ENCODE data around the gene MAFF. TPM values are rescaled to one million over a fixed set of nuclear protein-coding genes. Genes with fewer than 3 reads are reported as not detected.

The MAFF gene
- total RNA-seq, 1 experiment from 2014 or later, result 3.2 TPM

GRCh38 chr22:38235240-38235850 is 33.6 kb downstream of the MAFF start:
- Histone ChIP-seq H3K9me3 (replicated peaks) (no peaks in the 10 kb centered on the region), H3K36me3 (no peaks in the 10 kb centered on the region; the same call in none of the 2 replicates)

GRCh38 chr22:38236786-38237185 is 35.0 kb downstream of the MAFF start:
- no peaks in the 10 kb centered on the region for H3K9me3 ChIP-seq (replicated peaks)
- no peaks in the 10 kb centered on the region; the same call in none of the 2 replicates for H3K36me3 ChIP-seq

More at GRCh38 chr22:38235240-38235850, 33.6 kb downstream of the MAFF start:
- no peaks in the 10 kb centered on the region for H3K27me3 ChIP-seq
- H3K4me1 ChIP-seq, result peaks cover 5% of the 10 kb centered on the region
- no peak overlapping the region for H3K27ac ChIP-seq
- H3K4me3 ChIP-seq, result no peak overlapping the region
- no peak for DNase-seq

DNA sequence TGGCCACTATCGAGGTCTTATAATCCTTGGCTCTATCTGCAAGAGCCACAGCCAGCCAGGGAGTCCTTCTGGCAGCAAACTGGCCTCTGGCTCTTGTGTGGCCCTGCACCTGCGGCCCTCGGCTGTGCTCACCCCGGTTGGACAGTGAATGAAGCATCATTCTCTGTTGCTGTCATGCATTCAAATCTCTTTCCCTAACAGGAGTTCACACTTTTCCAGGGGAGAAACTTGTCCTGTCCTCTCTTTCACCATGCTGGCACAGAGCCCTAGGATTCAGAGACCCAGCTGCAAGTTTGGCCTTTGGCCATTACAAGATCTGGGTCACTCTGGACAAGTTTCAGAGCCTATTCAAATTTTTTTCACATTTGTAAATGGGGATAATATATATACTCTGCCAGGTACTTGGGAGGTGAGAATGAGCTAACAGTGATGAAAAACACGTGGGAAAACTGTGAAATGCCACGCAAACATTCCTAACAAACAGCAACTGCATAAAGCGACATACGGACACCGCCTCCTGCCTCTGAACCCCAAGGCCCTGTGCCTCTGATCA is 36.8 kb downstream of the MAFF start:
- H3K27ac ChIP-seq, result no peak overlapping the region
- DNase-seq, result no peak
- H3K4me1 ChIP-seq, result peaks cover 22% of the 10 kb centered on the region
- no peaks in the 10 kb centered on the region for H3K27me3 ChIP-seq
- no peaks in the 10 kb centered on the region for H3K9me3 ChIP-seq (replicated peaks)
- H3K36me3 ChIP-seq, result no peaks in the 10 kb centered on the region; the same call in none of the 2 replicates
- no peak overlapping the region for H3K4me3 ChIP-seq

More at GRCh38 chr22:38236786-38237185, 35.0 kb downstream of the MAFF start:
- H3K27ac ChIP-seq, result no peak overlapping the region
- no peak overlapping the region for H3K4me3 ChIP-seq
- no peak for DNase-seq
- H3K27me3 ChIP-seq, result no peaks in the 10 kb centered on the region
- peaks cover 7% of the 10 kb centered on the region for H3K4me1 ChIP-seq

DNA sequence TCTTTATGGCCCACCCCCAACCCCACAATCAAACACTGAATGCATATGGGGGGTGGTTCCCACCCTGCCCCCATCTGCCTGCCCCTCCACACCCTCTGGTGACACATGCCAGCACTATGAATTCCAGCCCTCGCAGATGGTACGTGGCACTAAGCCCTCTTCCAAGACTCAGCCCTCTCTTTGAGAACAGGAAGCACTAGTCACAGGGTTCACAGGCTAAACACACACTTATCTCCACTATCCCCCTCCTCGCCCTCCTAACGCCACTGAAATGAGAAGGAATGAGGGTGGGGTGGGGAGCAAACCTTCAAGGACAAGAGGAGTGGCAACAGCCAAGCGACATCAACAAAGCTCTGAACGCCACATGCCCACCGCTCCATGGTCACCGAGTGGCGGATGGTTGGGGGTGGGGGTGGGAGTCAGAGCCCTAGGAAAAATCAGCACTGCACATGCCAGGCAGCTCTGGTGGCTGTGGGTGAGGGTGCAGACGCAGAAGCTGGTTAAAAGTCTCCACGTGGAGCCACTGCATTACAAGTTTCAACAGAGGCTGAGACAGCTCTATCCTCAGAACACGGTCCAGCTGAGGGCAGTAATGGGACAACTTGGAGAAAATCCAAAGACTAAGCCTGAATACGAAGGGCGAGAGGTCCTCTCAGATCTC is 37.4 kb downstream of the MAFF start:
- Histone ChIP-seq H3K27me3 (no peaks in the 10 kb centered on the region), H3K9me3 (replicated peaks) (no peaks in the 10 kb centered on the region), H3K4me1 (peaks cover 27% of the 10 kb centered on the region), H3K36me3 (no peaks in the 10 kb centered on the region; the same call in none of the 2 replicates), H3K4me3 (no peak overlapping the region), H3K27ac (no peak overlapping the region)
- DNase-seq, result no peak

- peak overlapping the region; percentile 40 for H3K27ac ChIP-seq
- no peaks in the 10 kb centered on the region for H3K27me3 ChIP-seq
- H3K36me3 ChIP-seq, result no peaks in the 10 kb centered on the region; the same call in none of the 2 replicates
- no peaks in the 10 kb centered on the region for H3K9me3 ChIP-seq (replicated peaks)
- DNase-seq, result peak; percentile 87 to 93
- H3K4me3 ChIP-seq, result no peak overlapping the region
- H3K4me1 ChIP-seq, result peaks cover 27% of the 10 kb centered on the region
Observed at GRCh38 chr22:38240734-38241252, 39.0 kb downstream of the MAFF start.

GRCh38 chr22:38243007-38243765 is 41.4 kb downstream of the MAFF start:
- Histone ChIP-seq H3K4me3 (peak overlapping the region; percentile 16; the same call in 1 of the 2 replicates), H3K27ac (peak overlapping the region; percentile 70), H3K9me3 (replicated peaks) (no peaks in the 10 kb centered on the region), H3K27me3 (no peaks in the 10 kb centered on the region), H3K36me3 (no peaks in the 10 kb centered on the region; the same call in 1 of the 2 replicates), H3K4me1 (peaks cover 27% of the 10 kb centered on the region)
- peak; percentile 94 for DNase-seq

DNA sequence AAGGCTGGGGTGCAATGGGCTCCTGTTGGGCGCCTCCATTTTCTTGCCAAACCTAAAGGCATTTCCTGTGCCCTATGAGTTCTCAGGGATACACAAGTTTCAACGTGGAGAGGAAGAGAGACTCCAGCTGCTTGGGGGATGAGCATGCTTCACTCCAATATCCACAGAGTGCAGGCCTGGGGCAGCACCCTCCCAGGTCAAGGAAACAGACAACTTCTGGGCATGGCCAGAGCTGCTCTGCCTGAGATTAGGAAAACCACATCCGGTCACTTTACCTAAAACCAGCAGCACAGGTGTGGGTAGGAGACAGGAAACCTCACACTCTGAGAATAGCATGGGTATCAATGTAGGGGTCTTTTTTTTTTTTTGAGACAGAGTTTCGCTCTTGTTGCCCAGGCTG is 42.3 kb downstream of the MAFF start:
- peak in 1 of 2 experiments; percentile 18 for DNase-seq
- peaks cover 27% of the 10 kb centered on the region for H3K4me1 ChIP-seq
- no peaks in the 10 kb centered on the region for H3K27me3 ChIP-seq
- no peaks in the 10 kb centered on the region for H3K9me3 ChIP-seq (replicated peaks)
- H3K36me3 ChIP-seq, result no peaks in the 10 kb centered on the region; the same call in none of the 2 replicates
- H3K27ac ChIP-seq, result no peak overlapping the region; the same call in 1 of the 2 replicates
- H3K4me3 ChIP-seq, result no peak overlapping the region

DNA sequence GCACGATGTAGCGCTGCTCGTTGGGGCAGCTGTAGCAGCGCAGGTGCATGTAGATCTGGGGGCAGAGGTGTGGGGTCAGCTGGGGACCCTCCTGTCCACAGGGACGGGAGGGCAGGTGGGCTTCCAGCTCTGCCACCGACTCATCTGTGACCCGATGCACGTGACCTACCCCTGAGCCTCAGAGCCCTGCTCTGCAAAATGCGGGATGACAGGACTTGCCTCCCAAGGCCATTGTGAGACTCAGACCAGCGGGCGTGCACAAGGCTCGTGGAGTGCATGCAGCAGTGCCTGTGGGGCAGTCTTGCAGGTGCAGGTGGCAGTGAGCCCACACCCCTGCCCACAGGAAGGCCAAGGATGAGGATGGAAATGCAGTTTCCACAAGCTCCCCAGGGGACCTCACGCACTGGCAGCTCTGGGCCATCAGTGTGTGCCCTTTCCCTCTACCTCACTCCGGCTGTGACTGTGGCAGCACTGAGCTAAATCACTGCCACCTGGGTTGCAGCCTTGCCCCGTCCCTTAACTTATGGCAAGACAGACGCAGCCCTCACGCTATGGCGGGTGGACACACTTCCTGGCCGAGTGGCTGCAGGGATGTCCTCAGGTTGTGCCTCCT is 44.4 kb downstream of the MAFF start:
- H3K27me3 ChIP-seq, result no peaks in the 10 kb centered on the region
- DNase-seq, result no peak
- no peak overlapping the region for H3K27ac ChIP-seq
- H3K4me3 ChIP-seq, result no peak overlapping the region
- no peaks in the 10 kb centered on the region for H3K9me3 ChIP-seq (replicated peaks)
- H3K4me1 ChIP-seq, result peaks cover 20% of the 10 kb centered on the region
- H3K36me3 ChIP-seq, result no peaks in the 10 kb centered on the region; the same call in 1 of the 2 replicates

GRCh38 chr22:38246692-38247091 is 44.9 kb downstream of the MAFF start:
- peaks cover 20% of the 10 kb centered on the region for H3K4me1 ChIP-seq
- no peaks in the 10 kb centered on the region; the same call in 1 of the 2 replicates for H3K36me3 ChIP-seq

DNA sequence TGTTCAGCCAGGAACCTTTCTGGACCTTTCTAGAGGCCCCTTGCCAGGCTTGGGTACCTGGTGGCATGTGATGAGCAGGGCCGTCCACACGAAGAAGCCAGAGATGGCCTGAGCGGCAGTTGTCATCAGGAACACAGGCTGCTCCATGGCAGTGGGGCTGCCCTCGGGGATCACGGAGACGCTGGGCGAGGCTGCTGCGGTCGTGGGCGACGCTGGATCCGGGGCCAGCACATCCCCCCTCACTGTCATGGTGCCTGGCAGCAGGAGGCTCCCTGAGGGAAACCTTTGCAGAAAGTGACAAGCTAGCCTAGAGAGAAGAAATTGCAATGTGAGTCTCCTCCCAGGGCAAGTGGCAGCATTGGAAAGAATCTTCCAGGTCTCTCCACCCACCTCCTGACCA is 45.9 kb downstream of the MAFF start:
- no peaks in the 10 kb centered on the region; the same call in 1 of the 2 replicates for H3K36me3 ChIP-seq
- H3K9me3 ChIP-seq (replicated peaks), result no peaks in the 10 kb centered on the region
- DNase-seq, result no peak
- no peak overlapping the region for H3K4me3 ChIP-seq
- peaks cover 11% of the 10 kb centered on the region for H3K4me1 ChIP-seq
- H3K27ac ChIP-seq, result no peak overlapping the region
- H3K27me3 ChIP-seq, result no peaks in the 10 kb centered on the region

More at GRCh38 chr22:38246692-38247091, 44.9 kb downstream of the MAFF start:
- no peak for DNase-seq
- H3K4me3 ChIP-seq, result no peak overlapping the region
- H3K27me3 ChIP-seq, result no peaks in the 10 kb centered on the region
- H3K27ac ChIP-seq, result no peak overlapping the region
- no peaks in the 10 kb centered on the region for H3K9me3 ChIP-seq (replicated peaks)

DNA sequence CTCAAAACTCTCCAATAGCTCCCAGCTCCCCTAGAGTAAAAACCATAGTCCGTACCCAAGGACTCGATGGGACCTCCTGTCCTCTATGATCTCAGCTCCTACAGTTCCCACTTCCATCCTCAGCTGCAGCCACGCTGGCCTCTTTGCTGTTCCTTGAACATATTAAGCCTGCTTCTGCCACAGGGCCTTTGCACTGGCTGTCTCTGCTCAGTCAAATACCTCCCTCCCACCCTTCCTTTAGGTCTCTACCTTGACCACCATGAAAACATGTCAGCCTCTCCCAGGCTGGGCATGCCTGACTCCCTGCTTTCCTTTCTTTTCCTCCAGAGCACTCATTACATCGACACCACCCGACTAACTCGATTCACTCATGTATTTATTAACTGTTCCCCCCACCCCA is 46.5 kb downstream of the MAFF start:
- Histone ChIP-seq H3K4me1 (peaks cover 8% of the 10 kb centered on the region), H3K27ac (no peak overlapping the region), H3K9me3 (replicated peaks) (no peaks in the 10 kb centered on the region), H3K4me3 (no peak overlapping the region), H3K27me3 (no peaks in the 10 kb centered on the region), H3K36me3 (no peaks in the 10 kb centered on the region; the same call in 1 of the 2 replicates)
- DNase-seq, result no peak

GRCh38 chr22:38249301-38249700 is 47.5 kb downstream of the MAFF start:
- Histone ChIP-seq H3K9me3 (replicated peaks) (no peaks in the 10 kb centered on the region), H3K4me3 (no peak overlapping the region), H3K36me3 (no peaks in the 10 kb centered on the region; the same call in 1 of the 2 replicates), H3K27me3 (no peaks in the 10 kb centered on the region), H3K27ac (no peak overlapping the region), H3K4me1 (no peaks in the 10 kb centered on the region)
- no peak for DNase-seq

- Histone ChIP-seq H3K9me3 (replicated peaks) (no peaks in the 10 kb centered on the region), H3K4me3 (no peak overlapping the region), H3K4me1 (no peaks in the 10 kb centered on the region), H3K36me3 (no peaks in the 10 kb centered on the region; the same call in 1 of the 2 replicates), H3K27me3 (no peaks in the 10 kb centered on the region), H3K27ac (no peak overlapping the region)
- no peak for DNase-seq
Observed at GRCh38 chr22:38249803-38250642, 48.2 kb downstream of the MAFF start.

Data from SJCRH30 (cell line).